NCI-H1105 (cell line): ENCODE measurements around the gene CXCL11.
"Not testable (repeated sequence)": the region's sequence is repeated elsewhere in the genome, so short reads cannot be mapped to it uniquely, and the experiment has no call there.

Experiments
- DNase-seq: peaks from one replicate; lab custom pipeline; 2025; lab: John Stamatoyannopoulos, UW

The CXCL11 gene

DNA sequence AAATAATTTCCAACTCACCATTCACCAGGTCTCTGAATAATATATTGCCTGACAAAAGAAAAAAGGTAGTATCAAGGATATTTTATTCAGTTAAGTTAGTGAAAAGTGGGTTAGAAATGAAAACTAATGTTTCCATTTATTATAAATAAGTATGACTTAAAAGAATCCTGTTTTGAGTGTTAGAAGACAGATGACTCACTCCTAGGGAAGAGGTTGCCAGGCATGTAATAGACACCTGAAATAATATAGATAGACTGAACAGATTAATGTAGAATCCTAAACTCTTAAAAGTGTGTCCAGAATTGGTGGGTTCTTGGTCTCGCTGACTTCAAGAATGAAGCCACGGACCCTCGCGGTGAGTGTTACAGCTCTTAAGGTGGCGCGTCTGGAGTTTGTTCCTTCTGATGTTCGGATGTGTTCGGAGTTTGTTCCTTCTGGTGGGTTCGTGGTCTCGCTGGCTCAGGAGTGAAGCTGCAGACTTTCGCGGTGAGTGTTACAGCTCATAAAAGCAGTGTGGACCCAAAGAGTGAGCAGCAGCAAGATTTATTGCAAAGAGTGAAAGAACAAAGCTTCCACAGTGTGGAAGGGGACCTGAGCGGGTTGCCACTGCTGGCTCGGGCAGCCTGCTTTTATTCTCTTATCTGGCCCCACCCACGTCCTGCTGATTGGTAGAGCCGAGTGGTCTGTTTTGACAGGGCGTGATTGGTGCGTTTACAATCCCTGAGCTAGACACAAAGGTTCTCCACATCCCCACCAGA is 6.5 kb upstream of the CXCL11 start:
- not testable (repeated sequence) for DNase-seq

- no peak for DNase-seq
Measured at GRCh38 chr4:76036855-76037254, 985 bp upstream of the CXCL11 start.

DNA sequence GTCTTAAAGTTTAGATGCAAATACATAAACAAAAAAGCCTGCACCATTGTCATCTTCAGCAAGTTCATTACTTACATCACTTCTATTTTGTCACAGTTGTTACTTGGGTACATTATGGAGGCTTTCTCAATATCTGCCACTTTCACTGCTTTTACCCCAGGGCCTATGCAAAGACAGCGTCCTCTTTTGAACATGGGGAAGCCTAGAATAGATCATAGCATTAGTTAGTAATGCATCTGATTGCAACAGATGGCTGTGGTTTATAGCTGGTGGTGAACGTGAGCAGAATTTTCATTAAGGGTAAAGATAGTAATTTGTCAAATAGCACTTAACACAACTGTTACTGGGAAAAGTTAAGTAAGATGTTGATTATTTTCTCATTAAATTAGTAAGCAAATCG is 729 bp downstream of the CXCL11 start:
- no peak for DNase-seq

DNA sequence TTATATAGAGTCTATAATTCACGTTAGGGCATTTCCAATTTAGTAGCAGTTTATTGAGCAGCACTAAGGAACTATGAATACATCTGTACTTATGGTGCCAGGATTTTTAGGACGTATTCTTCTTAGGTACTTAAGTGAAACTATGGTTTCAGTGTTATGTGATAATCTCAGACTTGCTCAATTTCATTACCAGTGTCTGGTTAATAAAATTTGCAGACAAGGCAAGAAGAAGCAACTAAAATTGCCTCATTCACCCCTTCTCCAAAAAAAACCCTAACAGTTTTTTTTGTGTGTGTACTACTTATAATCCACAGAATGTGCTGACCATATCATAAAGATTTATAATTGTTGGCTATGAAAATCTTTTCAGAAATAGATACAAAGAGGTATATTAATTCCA is 6.6 kb downstream of the CXCL11 start:
- DNase-seq, result no peak

- peak; percentile 2 for DNase-seq
Measured at GRCh38 chr4:76028350-76028765, 7.5 kb downstream of the CXCL11 start.

- DNase-seq, result no peak
Measured at GRCh38 chr4:76024065-76024464, 11.8 kb downstream of the CXCL11 start.

DNA sequence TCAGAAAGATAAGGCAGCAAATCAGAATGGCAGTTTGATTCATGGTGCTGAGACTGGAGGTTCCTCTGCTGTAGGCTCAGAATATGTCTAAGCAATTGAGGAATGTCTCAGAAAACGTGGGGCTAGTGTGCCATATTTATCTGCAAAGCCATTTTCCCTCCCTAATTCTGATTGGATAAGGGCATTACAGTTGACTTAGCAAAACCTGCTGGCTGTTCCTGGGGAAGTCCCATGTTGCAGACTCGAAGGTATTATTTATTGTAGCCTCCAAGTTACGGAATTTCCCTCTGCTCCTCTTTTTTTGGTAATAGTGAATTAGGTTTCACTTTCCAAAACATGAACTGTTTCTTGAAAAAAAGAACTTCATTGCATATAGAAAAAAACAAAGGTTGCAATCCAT is 12.5 kb downstream of the CXCL11 start, which contains the start of gene CXCL10:
Gene CXCL10 (minus strand): TSS at position 109 of the 400 bp plus-strand sequence. CDS start 66 bp downstream, at position 43.
- DNase-seq, result no peak

GRCh38 chr4:76022677-76023076 is 13.2 kb downstream of the CXCL11 start:
- DNase-seq, result no peak

DNA sequence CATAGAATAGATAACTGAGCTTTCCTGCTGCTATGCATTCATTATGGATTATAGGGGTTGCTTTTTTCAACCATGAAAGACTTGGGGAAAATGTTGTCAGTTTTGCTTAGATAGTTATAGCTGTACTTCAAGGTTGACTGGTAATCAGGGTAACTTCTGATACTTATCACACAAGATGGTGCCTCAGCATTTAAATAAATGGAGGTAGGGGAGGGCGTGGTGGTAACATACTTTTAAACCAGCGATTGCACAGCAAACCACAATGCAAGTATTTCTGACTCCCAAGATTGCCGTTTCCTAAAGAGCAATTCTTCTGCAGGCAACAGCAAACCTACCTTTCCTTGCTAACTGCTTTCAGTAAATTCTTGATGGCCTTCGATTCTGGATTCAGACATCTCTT is 13.8 kb downstream of the CXCL11 start:
- DNase-seq, result no peak

DNA sequence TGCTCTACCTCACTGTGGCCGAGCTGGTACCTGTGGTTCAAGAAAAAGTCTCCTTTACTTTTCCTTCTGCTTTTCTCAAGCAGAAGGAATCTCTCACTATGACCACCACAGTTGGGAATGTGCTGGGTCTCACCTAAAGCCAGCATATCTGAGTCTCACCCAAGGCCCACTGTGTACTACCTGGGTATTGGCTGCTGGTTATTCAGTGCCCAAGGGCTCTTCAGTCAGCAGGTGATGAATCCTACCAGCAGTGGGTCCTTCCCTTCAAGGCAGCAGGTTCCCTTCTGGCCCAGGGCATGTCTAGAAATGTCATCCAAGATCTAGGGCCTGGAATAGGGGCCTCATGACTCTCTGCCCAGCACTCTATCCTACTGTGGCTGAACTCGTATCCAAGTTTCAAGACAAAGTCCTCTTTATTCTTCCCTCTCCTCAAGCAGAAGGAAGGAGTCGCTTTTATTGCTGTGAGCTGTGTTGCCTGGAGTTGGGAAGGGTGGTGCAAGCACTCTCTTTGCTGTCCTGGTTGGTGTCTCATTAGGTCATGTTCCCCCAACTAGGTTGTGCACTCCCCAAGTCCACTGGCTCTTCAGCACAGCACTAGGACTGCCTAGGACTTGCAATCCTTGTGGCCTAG is 18.7 kb downstream of the CXCL11 start:
- DNase-seq, result no peak

DNA sequence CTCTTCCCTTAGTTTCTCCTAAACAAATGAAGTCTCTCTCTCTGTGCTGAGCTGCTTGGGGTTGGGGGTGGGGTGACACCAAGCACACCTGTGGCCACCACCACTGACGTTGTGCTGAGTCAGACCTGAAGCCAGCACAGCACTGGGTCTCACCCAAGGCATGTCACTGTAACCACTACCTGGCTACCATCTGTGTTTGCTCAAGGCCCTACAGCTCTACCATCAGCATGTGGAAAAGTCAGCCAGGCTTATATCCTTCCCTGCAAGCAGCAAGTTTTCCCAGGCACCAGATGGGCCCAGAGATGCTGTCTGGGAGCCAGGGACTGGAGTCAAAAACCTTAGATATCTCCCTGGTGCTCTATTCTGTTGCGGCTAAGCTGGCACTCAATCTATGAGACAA is 19.5 kb downstream of the CXCL11 start:
- DNase-seq, result no peak

GRCh38 chr4:76013540-76013939 is 22.3 kb downstream of the CXCL11 start:
- DNase-seq, result no peak

DNA sequence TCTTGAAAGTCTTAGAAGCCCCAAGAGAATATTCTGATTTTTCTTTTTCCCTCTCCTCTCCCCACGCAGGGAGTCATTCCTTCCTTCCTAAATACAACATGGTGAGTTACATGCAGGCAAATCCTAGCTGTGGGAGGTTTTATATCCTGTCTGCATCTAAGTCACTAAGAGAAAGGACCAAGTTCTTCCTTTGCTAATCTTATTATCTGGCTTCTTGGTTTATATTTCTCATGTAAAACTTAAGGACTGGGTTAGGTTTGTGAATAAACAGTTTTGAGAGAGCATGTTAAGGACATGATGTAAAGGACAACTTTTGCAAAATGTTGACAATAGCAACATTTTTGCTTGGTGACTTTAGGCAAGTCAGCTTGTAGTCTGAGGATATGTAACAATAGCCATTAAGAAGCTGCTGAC is 23.5 kb downstream of the CXCL11 start:
- no peak for DNase-seq

- DNase-seq, result no peak
Measured at GRCh38 chr4:76011700-76012387, 24.0 kb downstream of the CXCL11 start.

- DNase-seq, result no peak
Measured at GRCh38 chr4:76011018-76011670, 24.7 kb downstream of the CXCL11 start.

GRCh38 chr4:76010576-76010975 is 25.3 kb downstream of the CXCL11 start:
- no peak for DNase-seq

DNA sequence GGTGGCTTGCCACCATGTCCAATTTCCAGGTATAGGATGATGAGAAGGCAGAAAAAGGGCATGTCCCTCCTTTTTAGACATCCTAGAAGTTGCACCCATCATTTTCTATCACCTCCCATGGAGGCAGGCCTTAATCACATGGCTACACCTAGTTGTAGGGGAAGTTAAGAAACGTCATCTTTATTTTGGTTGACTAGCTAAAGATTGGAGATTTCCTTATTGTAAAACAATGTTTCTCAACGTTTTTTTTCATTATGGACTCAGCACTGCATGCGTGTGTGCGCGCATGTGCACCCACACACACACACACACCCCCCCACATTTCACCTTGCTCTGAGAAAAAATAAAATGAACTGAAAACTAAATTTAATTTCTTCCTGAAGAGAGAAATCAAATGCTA is 26.6 kb downstream of the CXCL11 start:
- DNase-seq, result no peak

- no peak for DNase-seq
Measured at GRCh38 chr4:76007089-76007862, 28.6 kb downstream of the CXCL11 start, which contains the start of gene CXCL9. Gene CXCL9, minus strand, starts transcription at chr4:76007509. Its CDS starts 60 bp downstream, at chr4:76007449.

DNA sequence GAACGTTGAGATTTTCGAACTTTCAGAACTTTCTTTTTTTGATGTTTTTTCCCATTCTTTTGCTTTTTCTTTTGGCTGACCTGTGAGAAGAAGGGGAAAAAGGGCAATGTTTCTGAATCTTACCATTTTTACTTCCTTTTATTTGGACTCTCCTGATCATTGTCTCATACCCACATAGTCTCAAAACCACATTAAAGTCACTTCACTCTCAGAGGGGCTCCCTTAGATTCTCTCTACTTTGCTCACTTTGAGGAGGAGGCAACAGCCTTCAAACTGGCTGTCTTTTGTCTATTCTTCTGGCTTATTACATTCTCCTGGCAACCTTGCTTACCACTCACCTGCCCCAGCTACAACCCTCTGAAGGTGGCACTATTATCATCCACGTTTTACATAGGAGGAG is 32.2 kb downstream of the CXCL11 start:
- no peak for DNase-seq

DNA sequence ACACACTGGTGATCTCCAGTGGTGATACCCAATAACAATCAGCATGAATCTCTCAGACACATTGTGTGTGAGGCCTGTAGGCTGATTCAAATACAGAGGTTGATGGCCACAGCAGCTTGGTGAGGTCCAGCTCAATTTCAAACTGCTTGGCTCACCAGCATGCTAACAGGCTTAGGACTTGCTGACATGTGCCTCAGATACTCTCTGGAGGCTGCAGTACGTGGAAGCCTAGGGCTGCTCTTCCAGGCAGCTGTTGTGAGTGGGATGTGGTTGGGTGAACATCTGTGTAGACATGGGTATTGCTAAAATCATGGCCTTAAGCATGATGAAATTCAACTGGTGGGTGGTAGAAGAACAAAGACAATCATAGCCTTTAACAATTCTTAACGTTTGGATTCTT is 32.8 kb downstream of the CXCL11 start:
- no peak for DNase-seq

DNA sequence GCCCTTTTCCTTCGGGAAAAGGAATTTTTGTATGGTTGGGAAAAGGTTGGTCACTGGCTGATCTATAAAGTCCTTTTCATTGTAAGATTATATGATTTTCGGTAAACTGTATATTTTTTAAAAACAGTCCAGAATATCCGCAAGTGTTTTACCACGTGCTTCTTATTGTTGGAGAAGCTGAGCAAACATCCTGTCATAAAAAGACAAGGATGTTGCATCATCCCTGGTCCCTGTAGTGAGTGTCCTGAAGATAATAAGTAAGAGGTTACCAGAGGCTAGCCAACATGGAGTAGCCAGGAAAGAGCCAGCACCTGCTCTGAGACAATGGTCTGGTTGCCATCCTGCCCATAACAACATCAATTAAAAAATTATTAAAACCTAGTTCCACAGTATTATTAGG is 33.7 kb downstream of the CXCL11 start:
- DNase-seq, result no peak

DNA sequence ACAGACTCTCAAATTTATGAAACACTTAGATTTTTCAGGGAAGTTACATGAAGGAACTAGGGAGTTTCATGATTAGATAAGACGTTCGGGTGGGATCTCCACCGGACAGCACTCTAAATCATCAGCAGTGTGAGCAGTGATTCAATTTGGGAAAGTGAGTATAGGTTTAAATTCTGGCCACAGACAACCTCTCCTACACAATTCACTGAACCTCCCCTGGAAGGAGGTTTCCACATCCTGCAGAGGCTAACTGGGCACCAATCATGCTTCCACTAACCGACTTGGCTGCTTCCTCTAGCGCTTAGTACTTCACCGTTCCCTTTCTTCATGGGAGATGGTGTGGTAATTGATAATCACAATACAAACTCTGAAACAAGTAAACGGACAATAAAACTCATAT is 34.2 kb downstream of the CXCL11 start:
- DNase-seq, result no peak
